GM18873 (cell line): ENCODE measurements around the gene HPS6.

Experiments used
- ATAC-seq: cut with Tn5 transposase; IDR thresholded peaks from one replicate; pipeline ENCODE4 v1.9.1; 2021; ENCODE audit warnings: mild to moderate bottlenecking, moderate library complexity, moderate number of reproducible peaks; ENCODE audit not compliant: unreplicated experiment, low FRiP score

Gene HPS6

DNA sequence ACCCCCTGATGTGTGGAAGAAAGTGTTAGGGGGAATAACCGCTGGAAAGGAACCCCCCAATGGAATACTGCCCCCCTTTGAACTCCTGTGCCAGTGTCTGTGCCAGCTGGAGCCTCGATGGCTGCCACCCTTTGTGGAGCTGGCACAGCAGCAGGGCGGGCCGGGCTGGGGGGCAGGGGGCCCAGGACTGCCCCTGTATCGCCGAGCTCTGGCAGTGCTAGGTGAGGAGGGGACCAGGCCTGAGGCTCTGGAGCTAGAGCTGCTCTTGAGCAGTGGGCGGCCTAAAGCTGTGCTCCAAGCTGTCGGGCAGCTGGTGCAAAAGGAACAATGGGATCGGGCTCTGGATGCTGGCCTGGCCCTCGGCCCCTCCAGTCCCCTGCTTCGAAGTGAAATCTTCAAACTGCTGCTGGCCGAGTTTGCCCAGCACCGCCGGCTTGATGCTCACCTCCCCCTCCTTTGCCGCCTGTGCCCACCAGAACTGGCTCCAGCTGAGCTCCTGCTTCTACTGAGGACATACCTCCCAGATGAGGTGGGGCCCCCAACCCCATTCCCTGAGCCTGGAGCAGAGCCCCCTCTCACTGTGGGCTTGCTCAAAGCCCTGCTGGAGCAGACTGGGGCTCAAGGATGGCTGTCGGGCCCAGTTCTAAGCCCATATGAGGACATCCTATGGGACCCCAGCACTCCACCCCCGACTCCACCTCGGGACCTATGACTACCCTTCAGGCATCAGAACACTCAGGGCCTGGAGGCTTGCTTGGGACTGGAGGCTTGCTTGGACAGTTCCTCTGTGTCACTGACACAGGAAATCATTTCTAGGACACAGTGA, 2.2 kb downstream of the HPS6 start:
- no peak for ATAC-seq

- no peak for ATAC-seq
Measured at GRCh38 chr10:102068216-102068615, 3.1 kb downstream of the HPS6 start.

- ATAC-seq = no peak
Measured at GRCh38 chr10:102069071-102069470, 3.9 kb downstream of the HPS6 start.

DNA sequence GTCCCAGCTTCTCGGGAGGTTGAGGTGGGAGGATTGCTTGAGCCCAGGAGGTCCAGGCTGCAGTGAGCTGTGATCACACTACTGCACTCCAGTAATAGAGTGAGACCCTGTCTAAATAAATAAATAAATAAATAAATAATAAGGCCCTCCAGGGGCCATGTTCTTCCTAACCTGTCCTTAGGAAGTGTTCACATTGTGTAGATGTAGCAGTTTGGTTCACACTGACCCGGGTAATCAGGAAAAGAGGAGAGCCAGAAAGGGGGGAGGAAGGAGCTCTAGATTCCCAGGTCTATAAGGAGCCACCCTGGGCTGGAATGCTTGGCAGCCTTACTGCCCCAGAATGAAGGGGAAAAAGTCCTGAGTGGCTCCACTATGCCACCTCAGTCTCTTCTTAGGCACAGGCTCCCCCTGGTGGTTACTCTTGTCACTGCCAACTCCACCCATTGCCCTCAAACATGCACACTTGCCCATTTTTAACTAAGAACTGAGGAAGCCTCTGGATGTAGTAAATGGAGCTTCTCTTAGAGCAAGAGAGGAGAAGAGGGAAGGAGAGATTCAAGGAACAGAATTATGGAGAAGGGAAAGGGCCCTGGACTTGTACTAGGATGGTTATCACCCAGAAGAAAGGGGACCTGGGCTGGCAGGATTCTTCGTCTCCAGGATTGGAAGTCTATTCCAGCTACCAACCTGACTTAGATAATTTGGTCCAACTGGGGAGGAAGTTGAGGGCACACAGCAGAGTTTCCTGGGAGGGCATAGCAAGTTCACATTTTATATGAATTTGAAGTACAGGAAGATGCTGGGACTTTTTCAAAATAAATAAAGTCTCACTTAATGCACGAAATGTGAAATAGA, 7.8 kb downstream of the HPS6 start:
- no peak for ATAC-seq

- ATAC-seq = no peak
Measured at GRCh38 chr10:102083541-102083940, 18.4 kb downstream of the HPS6 start.

GRCh38 chr10:102085336-102085735, 20.2 kb downstream of the HPS6 start:
- ATAC-seq = no peak

DNA sequence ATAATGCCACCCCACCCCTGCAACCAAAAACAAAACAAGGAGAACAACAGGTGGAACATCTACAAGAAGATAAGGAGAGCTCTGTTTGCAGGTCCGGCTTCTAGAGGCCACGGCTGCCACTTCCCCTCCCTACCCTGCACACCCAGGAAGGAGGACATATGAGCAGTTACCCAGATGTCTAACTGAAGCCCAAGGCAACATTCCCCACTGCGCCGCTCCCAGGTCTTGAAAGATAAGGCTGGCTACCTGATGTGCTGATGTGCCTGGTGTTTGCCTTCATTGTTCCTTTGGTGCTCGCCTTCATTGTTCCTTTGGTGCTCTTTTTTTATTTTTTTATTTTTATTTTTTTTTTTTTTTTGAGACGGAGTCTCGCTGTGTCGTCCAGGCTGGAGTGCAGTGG, 21.0 kb downstream of the HPS6 start:
- no peak for ATAC-seq

DNA sequence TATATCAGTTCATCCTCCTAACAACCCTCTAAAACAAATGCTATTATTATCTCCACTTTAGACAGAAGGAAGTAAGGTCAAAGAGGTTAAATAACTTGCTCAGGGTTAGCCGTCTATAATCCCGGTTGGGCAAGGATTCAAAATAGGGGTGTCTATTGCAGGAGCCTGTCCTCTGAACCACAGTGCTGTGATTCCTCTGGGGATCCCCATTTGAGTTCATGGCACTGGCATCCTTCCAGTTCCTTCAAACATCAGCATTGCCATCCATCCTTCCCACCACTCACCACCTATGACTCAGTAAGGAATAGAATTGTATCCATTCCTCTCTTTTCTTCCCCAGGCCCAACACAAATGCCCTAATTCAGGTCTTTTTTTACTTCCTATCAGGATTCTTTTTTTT, 25.6 kb downstream of the HPS6 start:
- no peak for ATAC-seq

GRCh38 chr10:102096449-102096848, 31.3 kb downstream of the HPS6 start:
- ATAC-seq = no peak

DNA sequence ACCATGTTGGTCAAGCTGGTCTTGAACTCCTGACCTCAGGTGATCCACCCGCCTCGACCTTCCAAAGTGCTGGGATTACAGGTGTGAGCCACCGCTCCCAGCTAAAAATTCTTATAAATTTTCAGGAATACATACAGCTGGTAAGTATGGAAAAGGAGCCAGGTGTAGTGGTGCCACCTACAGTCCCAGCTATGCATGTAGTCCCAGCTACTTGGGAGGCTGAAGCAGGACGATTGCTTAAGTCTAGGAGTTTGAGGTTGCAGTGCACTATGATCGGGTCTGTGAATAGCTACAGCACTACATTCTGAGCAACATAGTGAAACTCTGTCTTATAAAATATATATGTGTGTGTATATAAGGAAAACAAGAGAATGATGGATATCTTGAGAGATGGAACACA, 36.0 kb downstream of the HPS6 start:
- ATAC-seq = no peak

DNA sequence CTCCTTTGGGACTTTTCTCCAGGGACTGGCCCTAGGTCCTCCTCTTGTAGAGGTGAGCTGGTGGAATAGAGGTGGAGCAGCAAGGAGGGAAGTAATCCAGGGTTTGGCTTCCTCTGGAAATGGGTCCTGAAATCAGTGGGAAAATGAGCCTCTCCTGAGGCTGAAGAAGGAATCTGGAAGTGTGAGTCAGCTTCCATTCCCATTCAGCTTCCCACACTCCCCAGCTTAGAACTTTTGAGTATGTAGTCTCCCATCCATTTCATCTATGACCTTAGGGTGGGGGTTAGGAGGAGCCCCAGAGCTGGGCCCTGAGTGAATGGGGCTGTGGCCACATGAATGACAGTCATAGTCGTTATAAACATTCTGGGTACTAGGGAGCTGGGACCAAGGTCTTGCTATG, 37.3 kb downstream of the HPS6 start:
- ATAC-seq = no peak

DNA sequence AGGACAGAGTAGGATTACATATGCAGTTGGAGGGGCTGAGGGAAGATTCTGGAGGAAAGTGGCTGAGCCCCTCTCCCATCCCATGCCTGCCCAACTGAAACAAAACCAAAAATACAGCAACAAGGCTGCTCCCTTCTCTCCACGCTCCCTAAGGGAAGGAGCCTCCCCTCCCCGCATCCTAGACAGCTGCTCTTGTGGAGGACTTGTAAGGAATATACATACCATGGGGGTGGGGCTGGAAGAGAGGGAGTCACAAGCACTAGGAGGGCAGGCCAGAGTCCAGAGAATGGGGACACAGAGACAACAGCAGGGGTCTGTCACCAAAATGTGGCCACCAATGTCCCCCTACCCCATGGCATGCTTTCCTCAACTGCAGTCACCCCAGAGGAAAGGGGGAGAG, 41.8 kb downstream of the HPS6 start:
- ATAC-seq = no peak

GRCh38 chr10:102109166-102110116, 44.3 kb downstream of the HPS6 start:
- no peak for ATAC-seq

GRCh38 chr10:102111276-102111675, 46.1 kb downstream of the HPS6 start:
- ATAC-seq = no peak

- ATAC-seq = no peak
Measured at GRCh38 chr10:102112210-102112817, 47.2 kb downstream of the HPS6 start.

GRCh38 chr10:102113261-102113955, 48.3 kb downstream of the HPS6 start:
- ATAC-seq = no peak

DNA sequence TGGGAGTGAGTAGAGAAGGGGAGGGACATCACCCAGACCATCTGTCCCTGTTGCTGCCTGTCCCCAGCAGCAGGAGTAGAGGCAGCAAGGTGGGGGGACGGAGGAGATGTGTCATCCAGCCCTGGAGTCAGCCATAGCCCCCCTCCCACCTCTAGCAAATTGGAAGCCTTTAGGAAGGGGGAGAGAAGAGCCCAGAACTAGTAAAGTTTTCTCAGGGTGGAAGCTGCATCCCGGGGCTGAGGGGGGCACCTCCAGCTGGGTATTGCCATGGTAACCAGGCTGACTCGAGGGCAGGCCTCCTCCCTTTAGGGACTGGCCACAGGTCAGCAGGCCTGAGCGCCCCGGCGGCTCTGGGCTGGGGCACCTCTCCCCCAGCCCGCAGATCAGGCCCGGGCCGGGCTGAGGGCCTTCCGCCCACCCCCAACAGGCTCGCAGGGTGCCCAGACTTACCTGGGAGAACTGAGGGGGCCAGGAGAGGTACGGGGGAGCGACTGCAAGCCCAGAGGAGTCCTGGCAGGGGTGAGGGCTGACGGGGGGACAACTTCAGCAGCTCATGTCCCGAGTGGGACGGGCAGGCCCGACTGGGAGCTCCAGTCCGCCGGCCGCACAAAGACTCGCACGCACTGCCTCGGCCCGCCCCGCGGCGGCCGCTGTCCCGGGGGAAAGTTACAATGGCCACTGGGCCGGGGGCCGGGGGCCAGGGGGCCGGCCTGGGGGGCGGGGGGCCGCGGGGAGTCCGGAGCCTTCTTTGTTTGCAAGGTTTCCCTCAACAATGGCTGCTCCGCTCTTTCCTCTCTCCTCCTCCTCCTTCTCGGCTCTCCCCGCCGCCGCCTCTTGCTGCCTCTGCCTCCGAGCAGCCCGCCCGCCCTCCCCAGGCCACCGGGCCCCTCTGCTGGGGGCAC, 49.1 kb downstream of the HPS6 start:
- no peak for ATAC-seq

DNA sequence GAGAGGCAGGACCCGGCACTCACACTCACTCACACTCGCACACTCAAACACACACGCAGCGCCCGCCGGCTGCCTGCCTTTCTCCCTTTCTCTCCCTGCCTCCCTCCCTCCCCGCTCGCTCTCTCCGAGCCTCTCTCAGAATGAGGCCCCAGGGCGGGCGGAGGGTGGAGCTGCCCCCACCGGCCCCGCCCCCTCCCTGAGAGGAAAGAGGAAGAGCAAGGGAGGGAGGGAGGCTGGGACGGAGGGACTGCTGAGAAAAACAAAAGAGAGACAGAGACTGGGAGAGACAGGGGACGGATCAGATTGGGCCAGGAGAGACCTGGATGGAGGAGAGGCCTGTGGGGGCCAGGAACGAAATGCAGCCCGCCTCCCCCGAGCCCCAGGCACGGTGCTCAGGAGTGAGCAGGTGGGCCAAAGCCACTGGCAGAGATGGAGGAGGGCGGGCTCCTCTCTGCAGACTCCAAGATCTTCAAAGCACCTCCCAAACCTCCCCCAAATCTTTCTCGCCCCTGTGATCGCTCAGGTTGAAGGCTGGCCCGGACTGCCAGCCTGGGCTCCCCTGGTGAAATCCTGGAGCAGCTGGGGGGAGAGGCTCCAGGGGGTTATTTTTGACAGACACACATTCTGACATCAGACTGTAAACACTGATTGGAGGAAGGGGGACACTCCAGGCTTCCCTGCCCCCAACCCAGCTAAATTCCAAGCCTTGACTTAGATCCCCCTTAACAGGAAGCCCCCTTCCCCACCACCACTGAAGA, 49.9 kb downstream of the HPS6 start:
- peak; percentile 44 for ATAC-seq
